GM12878 (cell line): ENCODE measurements around the gene TRABD2A. TPM values are rescaled to one million over a fixed set of nuclear protein-coding genes. Genes with fewer than 3 reads are reported as not detected.

Source experiments
- BMI1 ChIP-seq: fragments of 450-650 bp; IDR thresholded peaks from 2 replicates; pipeline ENCODE4 v1.6.1; 2016; ENCODE audit warnings: mild to moderate bottlenecking, moderate library complexity, borderline replicate concordance
- CBFB ChIP-seq: IDR thresholded peaks from 2 replicates; pipeline ENCODE4 v1.6.1; 2016; ENCODE audit warnings: antibody characterized with exemption, low read depth
- CEBPB ChIP-seq, 2 experiments: fragments of 150-350 bp in 1 of 2; IDR thresholded peaks; 2 replicates each; pipeline ENCODE4 v1.6.1; 2012 to 2014; ENCODE audit warnings: low read depth in 2 of 2, low read length in 2 of 2, borderline replicate concordance in 1 of 2, inconsistent platforms in 1 of 2
- CREM ChIP-seq: IDR thresholded peaks from 2 replicates; pipeline ENCODE4 v1.6.1; 2014; ENCODE audit warnings: antibody characterized with exemption, low read depth
- EED ChIP-seq: sonication (generic); IDR thresholded peaks from 2 replicates; pipeline ENCODE4 v1.6.1; 2016; ENCODE audit warnings: antibody characterized with exemption, low read depth
- FOS ChIP-seq: IDR thresholded peaks from 3 replicates; pipeline ENCODE4 v1.6.1; 2011; ENCODE audit warnings: borderline replicate concordance; ENCODE audit not compliant: insufficient read length; ENCODE audit errors: extremely low read depth
- FOXK2 ChIP-seq: fragments of 450-650 bp; IDR thresholded peaks from 2 replicates; pipeline ENCODE4 v1.6.1; 2017; ENCODE audit warnings: mild to moderate bottlenecking, moderate library complexity
- JUND ChIP-seq: IDR thresholded peaks from 2 replicates; pipeline ENCODE4 v1.6.1; 2012; ENCODE audit warnings: low read depth, mild to moderate bottlenecking, low read length, improper control_type of control experiment, moderate library complexity
- KAT2A ChIP-seq: conservative IDR thresholded peaks from 2 replicates; pipeline ENCODE4 v1.6.1; 2011; ENCODE audit warnings: low read depth, low read length; ENCODE audit not compliant: control insufficient read depth
- LARP7 ChIP-seq: fragments of 450-650 bp; IDR thresholded peaks from 2 replicates; pipeline ENCODE4 v1.6.1; 2017; ENCODE audit warnings: mild to moderate bottlenecking
- MYB ChIP-seq: fragments of 150-350 bp; IDR thresholded peaks from 2 replicates; pipeline ENCODE4 v1.6.1; 2014; ENCODE audit warnings: mild to moderate bottlenecking, low read depth, low read length, borderline replicate concordance
- PAX8 ChIP-seq: fragments of 450-650 bp; IDR thresholded peaks from 2 replicates; pipeline ENCODE4 v1.6.1; 2017; ENCODE audit warnings: mild to moderate bottlenecking, moderate library complexity
- PML ChIP-seq: IDR thresholded peaks from 2 replicates; pipeline ENCODE4 v1.6.1; 2012; ENCODE audit warnings: low read length, inconsistent platforms
- POLR2AphosphoS5 ChIP-seq: IDR thresholded peaks from 2 replicates; pipeline ENCODE4 v1.6.1; 2011; ENCODE audit warnings: mild to moderate bottlenecking, low read length, inconsistent platforms
- SIN3A ChIP-seq: IDR thresholded peaks from 2 replicates; pipeline ENCODE4 v1.6.1; 2012; ENCODE audit warnings: low read depth, low read length, improper control_type of control experiment
- SMARCA5 ChIP-seq: fragments of 450-650 bp; IDR thresholded peaks from 2 replicates; pipeline ENCODE4 v1.6.1; 2017; ENCODE audit warnings: mild to moderate bottlenecking
- STAT3 ChIP-seq: IDR thresholded peaks from 2 replicates; pipeline ENCODE4 v1.6.1; 2011; ENCODE audit warnings: low read depth, low read length, improper control_type of control experiment
- TAF1 ChIP-seq: IDR thresholded peaks from 2 replicates; pipeline ENCODE4 v1.6.1; 2011; ENCODE audit warnings: mild to moderate bottlenecking, low read depth, low read length, borderline replicate concordance
- WRNIP1 ChIP-seq: IDR thresholded peaks from 2 replicates; pipeline ENCODE4 v1.6.1; 2011; ENCODE audit warnings: low read depth, low read length, improper control_type of control experiment, borderline replicate concordance
- ZBED1 ChIP-seq: IDR thresholded peaks from 2 replicates; pipeline ENCODE4 v1.6.1; 2016; ENCODE audit warnings: borderline replicate concordance
- ZNF217 ChIP-seq: fragments of 450-650 bp; IDR thresholded peaks from 2 replicates; pipeline ENCODE4 v1.6.1; 2017; ENCODE audit warnings: antibody characterized with exemption, mild to moderate bottlenecking
- ZNF274 ChIP-seq: IDR thresholded peaks from one replicate; pipeline ENCODE4 v1.8.0; 2011; ENCODE audit not compliant: insufficient read length, insufficient read depth
- ZNF622 ChIP-seq: fragments of 450-650 bp; IDR thresholded peaks from 2 replicates; pipeline ENCODE4 v1.6.1; 2017; ENCODE audit warnings: mild to moderate bottlenecking, inconsistent platforms
- ZSCAN29 ChIP-seq: fragments of 450-650 bp; IDR thresholded peaks from 2 replicates; pipeline ENCODE4 v1.6.1; 2017; ENCODE audit warnings: mild to moderate bottlenecking, moderate library complexity
- ZZZ3 ChIP-seq: IDR thresholded peaks from 2 replicates; pipeline ENCODE4 v1.6.1; 2011; ENCODE audit warnings: low read depth; ENCODE audit not compliant: control insufficient read depth, insufficient read length
- polyA plus RNA-seq, 11 experiments: library from polyadenylated mRNA; depleted of rRNA in 4 of 11; unstranded in 6 of 11; stranded (reverse) in 5 of 11; fragments of >200 nt; fragmentation: Nextera tagmentation in 4 of 11; fragmentation: Illumina TruSeq in 1 of 11; extraction: Ambion mirVana in 4 of 11; extraction: Trizol in 1 of 11; gene quantifications; 1 replicate in 1 of 11; 2 replicates in 10 of 11; pipeline versions ENCODE4 v1.2.1 to v1.2.3, GENCODE V29; 2011 to 2016; ENCODE audit warnings: inconsistent platforms in 2 of 11, missing spikeins in 2 of 11, low read depth in 1 of 11
- total RNA-seq, 4 experiments: library from RNA; depleted of rRNA in 3 of 4; stranded (reverse); fragments of >200 nt in 3 of 4; fragmentation: Illumina TruSeq in 1 of 4; extraction: Trizol in 1 of 4; gene quantifications; 2 replicates each; pipeline versions ENCODE4 v1.2.1 to v1.2.3, GENCODE V29; 2013 to 2021
- TF ChIP-seq, protein P1 (sequence below): fragments of 450-650 bp; formaldehyde crosslinking; IDR thresholded peaks from 2 replicates; pipeline ENCODE4 v1.4.0; 2022; ENCODE audit warnings: mild to moderate bottlenecking, moderate library complexity
- TF ChIP-seq, protein P2 (sequence below): IDR thresholded peaks from 2 replicates; pipeline ENCODE4 v1.6.1; 2012; ENCODE audit warnings: low read length, inconsistent platforms
- TF ChIP-seq, protein P3 (sequence below): fragments of 450-650 bp; IDR thresholded peaks from 2 replicates; pipeline ENCODE4 v1.6.1; 2016; ENCODE audit warnings: mild to moderate bottlenecking

Gene TRABD2A
- total and polyA plus RNA-seq, 10 of the 15 experiments (the other 5 are each of a cell fraction or from before 2014, with no cell fraction given) = 1.4 to 7.6 (median 4.1) TPM

DNA sequence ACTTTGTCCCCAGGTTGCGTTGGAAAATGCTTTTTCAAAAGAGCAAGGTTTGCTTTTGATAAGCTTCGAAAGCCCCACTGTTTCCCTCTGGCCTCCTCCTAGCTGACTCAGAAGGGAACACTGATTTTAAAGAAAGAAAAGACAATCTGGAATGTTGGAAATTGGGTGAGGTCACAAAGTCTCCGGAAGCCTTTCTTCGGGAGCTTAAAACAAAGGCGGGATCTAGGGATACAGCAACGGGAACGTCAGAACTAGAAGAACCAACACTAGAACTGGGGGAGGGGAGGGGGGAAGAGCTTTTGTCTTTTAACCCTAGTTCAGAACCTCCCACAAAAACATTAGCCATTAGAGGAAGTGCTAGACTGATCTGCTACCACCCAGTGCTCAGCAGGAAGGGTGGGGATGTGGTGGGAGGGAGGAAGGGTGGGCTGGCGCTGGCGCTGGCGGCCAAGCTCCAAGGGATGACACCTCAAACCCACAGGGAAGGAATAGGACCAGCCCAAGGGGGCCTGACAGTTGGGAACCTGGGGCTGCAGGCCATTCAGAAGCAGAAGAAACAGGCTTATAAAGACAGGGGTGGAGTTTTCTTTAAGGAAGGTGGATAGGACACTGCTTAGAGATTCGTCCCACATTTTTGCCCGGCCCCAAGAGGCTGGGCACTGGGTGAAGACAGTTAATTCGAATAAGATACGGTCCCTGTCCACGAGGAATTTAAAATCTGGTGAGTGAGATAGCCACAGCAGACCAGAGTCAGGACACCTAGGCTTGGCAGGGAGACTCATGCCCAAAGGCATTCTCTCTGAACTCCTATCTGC, 26.2 kb upstream of the TRABD2A start (continued):
- TF ChIP-seq, protein P1, sequence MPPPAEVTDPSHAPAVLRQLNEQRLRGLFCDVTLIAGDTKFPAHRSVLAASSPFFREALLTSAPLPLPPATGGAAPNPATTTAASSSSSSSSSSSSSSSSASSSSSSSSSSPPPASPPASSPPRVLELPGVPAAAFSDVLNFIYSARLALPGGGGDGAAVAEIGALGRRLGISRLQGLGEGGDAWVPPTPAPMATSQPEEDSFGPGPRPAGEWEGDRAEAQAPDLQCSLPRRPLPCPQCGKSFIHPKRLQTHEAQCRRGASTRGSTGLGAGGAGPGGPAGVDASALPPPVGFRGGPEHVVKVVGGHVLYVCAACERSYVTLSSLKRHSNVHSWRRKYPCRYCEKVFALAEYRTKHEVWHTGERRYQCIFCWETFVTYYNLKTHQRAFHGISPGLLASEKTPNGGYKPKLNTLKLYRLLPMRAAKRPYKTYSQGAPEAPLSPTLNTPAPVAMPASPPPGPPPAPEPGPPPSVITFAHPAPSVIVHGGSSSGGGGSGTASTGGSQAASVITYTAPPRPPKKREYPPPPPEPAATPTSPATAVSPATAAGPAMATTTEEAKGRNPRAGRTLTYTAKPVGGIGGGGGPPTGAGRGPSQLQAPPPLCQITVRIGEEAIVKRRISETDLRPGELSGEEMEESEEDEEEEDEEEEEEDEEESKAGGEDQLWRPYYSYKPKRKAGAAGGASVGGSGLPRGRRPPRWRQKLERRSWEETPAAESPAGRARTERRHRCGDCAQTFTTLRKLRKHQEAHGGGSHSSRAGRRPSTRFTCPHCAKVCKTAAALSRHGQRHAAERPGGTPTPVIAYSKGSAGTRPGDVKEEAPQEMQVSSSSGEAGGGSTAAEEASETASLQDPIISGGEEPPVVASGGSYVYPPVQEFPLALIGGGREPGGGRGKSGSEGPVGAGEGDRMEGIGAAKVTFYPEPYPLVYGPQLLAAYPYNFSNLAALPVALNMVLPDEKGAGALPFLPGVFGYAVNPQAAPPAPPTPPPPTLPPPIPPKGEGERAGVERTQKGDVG (CRISPR knock-in tag) = no peak
- TF ChIP-seq CEBPB (IDR thresholded peaks at IDR 0.05; ENCODE audit: borderline replicate concordance in 1 of 2, low read depth in 2 of 2, low read length in 2 of 2) (no peak), ZBED1 (no peak), ZZZ3 (no peak), EED (no peak), PAX8 (no peak), WRNIP1 (no peak), SMARCA5 (no peak), JUND (no peak), ZNF274 (no peak), FOXK2 (no peak), STAT3 (no peak), FOS (no peak), CBFB (no peak), CREM (no peak), LARP7 (no peak), SIN3A (no peak), POLR2AphosphoS5 (peak; percentile 79), KAT2A (no peak), MYB (no peak), ZNF622 (no peak), ZSCAN29 (no peak), ZNF217 (no peak), BMI1 (0 out of 2 replicates have a peak, but pooled peaks have one; percentile 46), TAF1 (peak; percentile 10; the same call in 1 of the 2 replicates), PML (peak; percentile 67; the same call in 1 of the 2 replicates)
- TF ChIP-seq, protein P2, sequence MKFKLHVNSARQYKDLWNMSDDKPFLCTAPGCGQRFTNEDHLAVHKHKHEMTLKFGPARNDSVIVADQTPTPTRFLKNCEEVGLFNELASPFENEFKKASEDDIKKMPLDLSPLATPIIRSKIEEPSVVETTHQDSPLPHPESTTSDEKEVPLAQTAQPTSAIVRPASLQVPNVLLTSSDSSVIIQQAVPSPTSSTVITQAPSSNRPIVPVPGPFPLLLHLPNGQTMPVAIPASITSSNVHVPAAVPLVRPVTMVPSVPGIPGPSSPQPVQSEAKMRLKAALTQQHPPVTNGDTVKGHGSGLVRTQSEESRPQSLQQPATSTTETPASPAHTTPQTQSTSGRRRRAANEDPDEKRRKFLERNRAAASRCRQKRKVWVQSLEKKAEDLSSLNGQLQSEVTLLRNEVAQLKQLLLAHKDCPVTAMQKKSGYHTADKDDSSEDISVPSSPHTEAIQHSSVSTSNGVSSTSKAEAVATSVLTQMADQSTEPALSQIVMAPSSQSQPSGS = peak; percentile 54; the same call in 1 of the 2 replicates
- TF ChIP-seq, protein P3, sequence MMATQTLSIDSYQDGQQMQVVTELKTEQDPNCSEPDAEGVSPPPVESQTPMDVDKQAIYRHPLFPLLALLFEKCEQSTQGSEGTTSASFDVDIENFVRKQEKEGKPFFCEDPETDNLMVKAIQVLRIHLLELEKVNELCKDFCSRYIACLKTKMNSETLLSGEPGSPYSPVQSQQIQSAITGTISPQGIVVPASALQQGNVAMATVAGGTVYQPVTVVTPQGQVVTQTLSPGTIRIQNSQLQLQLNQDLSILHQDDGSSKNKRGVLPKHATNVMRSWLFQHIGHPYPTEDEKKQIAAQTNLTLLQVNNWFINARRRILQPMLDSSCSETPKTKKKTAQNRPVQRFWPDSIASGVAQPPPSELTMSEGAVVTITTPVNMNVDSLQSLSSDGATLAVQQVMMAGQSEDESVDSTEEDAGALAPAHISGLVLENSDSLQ = no peak
